GM18870 (cell line): ENCODE measurements around the gene PTPRN.

ENCODE experiments used
- ATAC-seq: cut with Tn5 transposase; IDR thresholded peaks from one replicate; pipeline ENCODE4 v1.9.1; 2021; ENCODE audit warnings: moderate library complexity; ENCODE audit not compliant: unreplicated experiment

PTPRN gene

GRCh38 chr2:219246559-219246958, 62.6 kb downstream of the PTPRN start:
- ATAC-seq = no peak

DNA sequence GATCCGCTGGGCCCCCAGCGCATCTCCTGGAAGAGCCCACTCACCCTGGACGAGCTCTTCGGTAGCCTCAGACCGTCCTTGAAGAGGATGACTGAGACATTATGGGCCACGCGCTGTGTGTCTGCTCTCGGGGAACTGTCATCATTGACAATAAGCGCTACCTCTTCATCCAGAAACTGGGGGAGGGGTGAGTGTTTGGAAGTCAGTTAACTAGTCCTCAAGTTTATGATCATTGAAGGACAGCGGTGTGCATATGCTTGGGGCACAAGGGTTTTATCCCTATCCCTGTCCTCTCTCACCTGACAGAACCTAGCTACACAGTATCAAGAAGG, 63.3 kb downstream of the PTPRN start:
- ATAC-seq = no peak

GRCh38 chr2:219245148-219245898, 63.9 kb downstream of the PTPRN start, which contains the start of the genes GLB1L and STK16:
Gene GLB1L (minus strand): TSS chr2:219245444. CDS start chr2:219243573, 1,871 bp downstream.
Gene STK16 (plus strand): TSS chr2:219245479. CDS start chr2:219246000, 521 bp downstream.
- peak; percentile 51 for ATAC-seq

GRCh38 chr2:219244789-219245147, 64.4 kb downstream of the PTPRN start:
- no peak for ATAC-seq

DNA sequence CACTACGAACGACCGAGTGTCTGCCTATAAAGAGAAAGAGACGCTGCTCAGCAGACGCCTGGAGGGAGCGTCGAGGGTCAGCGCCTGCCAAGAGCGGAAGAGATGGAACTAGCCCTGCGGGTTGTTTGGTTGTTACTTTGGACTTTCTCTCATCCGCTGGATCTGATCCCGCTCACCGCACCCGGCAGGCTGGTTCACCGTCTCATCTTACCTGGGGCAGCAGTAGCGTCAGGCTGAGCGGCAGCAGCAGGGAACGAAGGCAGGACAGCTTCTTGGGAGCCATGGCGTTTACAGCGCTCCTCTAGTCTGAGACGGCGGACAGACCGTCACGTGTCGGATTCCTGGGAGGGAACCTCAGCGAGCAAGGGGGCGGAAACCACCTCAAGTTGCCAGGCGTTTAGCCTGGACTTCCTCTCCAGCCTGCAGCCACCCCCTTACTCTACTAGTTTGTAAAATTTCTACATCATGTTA, 65.9 kb downstream of the PTPRN start:
- ATAC-seq = no peak
